H1 (cell line): Measurements from ENCODE around the gene KCNH1. TPM values are rescaled to one million over a fixed set of nuclear protein-coding genes. Genes with fewer than 3 reads are reported as not detected.

Experiments used
- CTCF ChIA-PET: fragments of 300-600 bp; sonication (Branson Sonifier 250); formaldehyde crosslinking; loops from one replicate; lab custom pipeline; 2021; ENCODE audit not compliant: partially characterized antibody; lab: Charles Lee
- POLR2A ChIA-PET: fragments of 300-600 bp; sonication (Branson Sonifier 250); formaldehyde crosslinking; loops from one replicate; lab custom pipeline; 2021; ENCODE audit warnings: inconsistent platforms; ENCODE audit not compliant: partially characterized antibody; lab: Charles Lee
- DNase-seq, 2 experiments: peaks; one replicate each; pipeline versions ENCODE4 v3.0.0 to v3.0.0-alpha.2; 2010 to 2022; ENCODE audit warnings: low spot score in 2 of 2, low read depth in 1 of 2, mixed read lengths in 1 of 2
- FAIRE-seq: peaks from 2 replicates; lab custom pipeline; 2011; peaks lifted over from hg19 to GRCh38; lab: Jason Lieb, UNC
- H2AFZ ChIP-seq: 2 replicates; pipeline ENCODE4 v1.8.1; 2012; ENCODE audit warnings: low read length, inconsistent platforms
- H2AK5ac ChIP-seq: 2 replicates; pipeline ENCODE4 v1.6.1; 2013; ENCODE audit warnings: low read depth, low read length
- H2BK120ac ChIP-seq: replicated peaks from 2 replicates; pipeline ENCODE3; 2013; ENCODE audit warnings: low read depth, low read length, inconsistent platforms
- H2BK12ac ChIP-seq: 2 replicates; pipeline ENCODE4 v1.6.1; 2013; ENCODE audit warnings: low read depth, low read length
- H2BK15ac ChIP-seq: 2 replicates; pipeline ENCODE4 v1.6.1; 2013; ENCODE audit warnings: low read length
- H2BK20ac ChIP-seq: 2 replicates; pipeline ENCODE4 v1.6.1; 2013; ENCODE audit warnings: low read length
- H2BK5ac ChIP-seq: 2 replicates; pipeline ENCODE4 v1.6.1; 2013; ENCODE audit warnings: low read depth, low read length
- H3K14ac ChIP-seq: 2 replicates; pipeline ENCODE4 v1.6.1; 2013; ENCODE audit warnings: inconsistent platforms; ENCODE audit not compliant: insufficient read length
- H3K18ac ChIP-seq: 2 replicates; pipeline ENCODE4 v1.6.1; 2013; ENCODE audit warnings: low read length; ENCODE audit errors: extremely low read depth
- H3K23ac ChIP-seq: 2 replicates; pipeline ENCODE4 v1.6.1; 2013; ENCODE audit warnings: inconsistent platforms; ENCODE audit not compliant: insufficient read length
- H3K23me2 ChIP-seq: 2 replicates; pipeline ENCODE4 v1.6.1; 2013; ENCODE audit warnings: low read depth, low read length
- H3K27ac ChIP-seq: 2 replicates; pipeline ENCODE4 v1.6.1; 2011; ENCODE audit warnings: low read depth, low read length, inconsistent platforms
- H3K27me3 ChIP-seq, 4 experiments: replicated peaks in 1 of 4; 1 replicate in 1 of 4; 2 replicates in 3 of 4; pipeline versions ENCODE4 v1.6.1 to v1.8.1; 2011 to 2013; ENCODE audit warnings: low read length in 3 of 4, mild to moderate bottlenecking in 3 of 4, inconsistent platforms in 2 of 4, mixed read lengths in 2 of 4, moderate library complexity in 1 of 4; ENCODE audit not compliant: control insufficient read depth in 3 of 4, insufficient read depth in 3 of 4; ENCODE audit errors: extremely low read depth in 1 of 4
- H3K36me3 ChIP-seq, 4 experiments: 2 replicates each; pipeline versions ENCODE4 v1.6.1 to v1.8.1; 2011 to 2013; ENCODE audit warnings: mild to moderate bottlenecking in 4 of 4, low read length in 3 of 4, moderate library complexity in 2 of 4, control low read depth in 1 of 4, inconsistent platforms in 1 of 4; ENCODE audit not compliant: insufficient read depth in 4 of 4, control insufficient read depth in 2 of 4
- H3K4ac ChIP-seq: replicated peaks from 2 replicates; pipeline ENCODE3; 2013; ENCODE audit warnings: low read length, low read depth, mixed read lengths, inconsistent platforms; ENCODE audit not compliant: insufficient read length
- H3K4me1 ChIP-seq, 4 experiments: replicated peaks in 1 of 4; 1 replicate in 1 of 4; 2 replicates in 3 of 4; pipeline versions ENCODE4 v1.6.1 to v1.8.1; 2011 to 2013; ENCODE audit warnings: low read length in 3 of 4, inconsistent platforms in 2 of 4, mixed read lengths in 1 of 4; ENCODE audit not compliant: insufficient read depth in 4 of 4, control insufficient read depth in 3 of 4
- H3K4me2 ChIP-seq, 2 experiments: 2 replicates each; pipeline versions ENCODE4 v1.6.1 to v1.8.1; 2011 to 2013; ENCODE audit warnings: low read depth in 2 of 2, low read length in 2 of 2, control low read depth in 1 of 2, inconsistent platforms in 1 of 2, mild to moderate bottlenecking in 1 of 2; ENCODE audit not compliant: insufficient read depth in 1 of 2
- H3K4me3 ChIP-seq, 4 experiments: fragments of 200-600, 300-600 bp in 1 of 4; sonication (generic), shearing (Covaris generic), sonication (Bioruptor Twin) in 1 of 4; 2 replicates each; pipeline versions ENCODE4 v1.5.1 to v1.8.1; 2011 to 2016; ENCODE audit warnings: low read length in 4 of 4, low read depth in 3 of 4, control low read depth in 2 of 4, inconsistent platforms in 2 of 4, mild to moderate bottlenecking in 2 of 4, mixed read lengths in 1 of 4, moderate library complexity in 1 of 4; ENCODE audit not compliant: insufficient read depth in 2 of 4; ENCODE audit errors: extremely low read depth in 1 of 4
- H3K56ac ChIP-seq: replicated peaks from 2 replicates; pipeline ENCODE3; 2013; ENCODE audit warnings: low read depth, mild to moderate bottlenecking, mixed read lengths, low read length, inconsistent platforms; ENCODE audit not compliant: insufficient read length
- H3K79me1 ChIP-seq: 2 replicates; pipeline ENCODE4 v1.6.1; 2013; ENCODE audit warnings: low read depth, low read length, control low read depth
- H3K79me2 ChIP-seq, 2 experiments: 2 replicates each; pipeline versions ENCODE4 v1.6.1 to v1.8.1; 2012 to 2013; ENCODE audit warnings: low read length in 2 of 2, mild to moderate bottlenecking in 2 of 2, inconsistent platforms in 1 of 2; ENCODE audit not compliant: insufficient read depth in 2 of 2, control insufficient read depth in 1 of 2
- H3K9ac ChIP-seq, 4 experiments: replicated peaks in 1 of 4; 1 replicate in 1 of 4; 2 replicates in 3 of 4; pipeline versions ENCODE4 v1.6.1 to v1.8.1; 2011 to 2013; ENCODE audit warnings: low read depth in 3 of 4, low read length in 3 of 4, control low read depth in 2 of 4, mild to moderate bottlenecking in 2 of 4, moderate library complexity in 2 of 4, inconsistent platforms in 1 of 4; ENCODE audit errors: extremely low read depth in 1 of 4
- H3K9me3 ChIP-seq, 2 experiments: 2 replicates each; pipeline versions ENCODE4 v1.6.1 to v1.8.1; 2012 to 2013; ENCODE audit warnings: mild to moderate bottlenecking in 2 of 2, moderate library complexity in 2 of 2, control low read depth in 1 of 2, inconsistent platforms in 1 of 2, low read depth in 1 of 2, low read length in 1 of 2, mixed read lengths in 1 of 2; ENCODE audit not compliant: insufficient read depth in 2 of 2
- H4K20me1 ChIP-seq, 2 experiments: replicated peaks in 1 of 2; 2 replicates each; pipeline versions ENCODE3 to v1.8.1; 2011 to 2013; ENCODE audit warnings: inconsistent platforms in 2 of 2, low read length in 2 of 2, mild to moderate bottlenecking in 1 of 2; ENCODE audit not compliant: insufficient read depth in 2 of 2, control insufficient read depth in 1 of 2
- H4K5ac ChIP-seq: 2 replicates; pipeline ENCODE4 v1.6.1; 2013; ENCODE audit warnings: low read length, low read depth, mixed read lengths, inconsistent platforms; ENCODE audit not compliant: insufficient read length
- H4K8ac ChIP-seq: 2 replicates; pipeline ENCODE4 v1.8.0; 2013; ENCODE audit warnings: mild to moderate bottlenecking, moderate library complexity, low read length, inconsistent platforms; ENCODE audit not compliant: insufficient read depth; ENCODE audit errors: extremely low read depth
- H4K91ac ChIP-seq: replicated peaks from 2 replicates; pipeline ENCODE3; 2013; ENCODE audit warnings: low read length, mixed read lengths, inconsistent platforms; ENCODE audit not compliant: insufficient read length
- HDAC6 ChIP-seq: IDR thresholded peaks from one replicate; pipeline ENCODE4 v1.7.1; 2012; ENCODE audit warnings: low read depth, mild to moderate bottlenecking, inconsistent platforms, low read length, moderate library complexity
- RAD21 ChIP-seq, 2 experiments: IDR thresholded peaks in 1 of 2; conservative IDR thresholded peaks in 1 of 2; 2 replicates each; pipeline ENCODE4 v1.6.1; 2011; ENCODE audit warnings: low read depth in 2 of 2, low read length in 2 of 2, improper control_type of control experiment in 1 of 2, inconsistent platforms in 1 of 2, mild to moderate bottlenecking in 1 of 2, moderate library complexity in 1 of 2
- WGBS, 2 experiments: shearing (Covaris generic) in 1 of 2; methylation state at CpG; one replicate each; pipeline versions ENCODE4 v1.1.6 to v1.1.7; 2013 to 2015; ENCODE audit warnings: low lambda C conversion rate in 2 of 2, mixed read lengths in 2 of 2, inconsistent platforms in 1 of 2, low coverage in 1 of 2, missing lambda C conversion rate in 1 of 2; ENCODE audit not compliant: insufficient replicate concordance in 2 of 2, insufficient coverage in 1 of 2, insufficient read length in 1 of 2; ENCODE audit errors: extremely low coverage in 1 of 2, missing lambda C conversion rate in 1 of 2; 5-methylcytosine and 5-hydroxymethylcytosine counted together
- polyA plus RNA-seq, 7 experiments: library from polyadenylated mRNA; depleted of rRNA in 3 of 7; stranded (reverse) in 5 of 7; unstranded in 2 of 7; fragments of >200 nt in 5 of 7; fragments of 200-250 nt in 2 of 7; gene quantifications; 1 replicate in 5 of 7; 2 replicates in 1 of 7; 4 replicates in 1 of 7; pipeline versions ENCODE4 v1.2.1 to v1.2.3, GENCODE V29; 2011 to 2013; ENCODE audit warnings: missing spikeins in 2 of 7, mixed read lengths in 2 of 7
- total RNA-seq: library from RNA; stranded (reverse); fragmentation: NEBNext Ultra II Directional; extraction: Animal tissue kit (Norgen Biotek cat#: 25700); gene quantifications from 2 replicates; pipeline ENCODE4 v1.2.1, GENCODE V29; 2021

The KCNH1 gene
- total and polyA plus RNA-seq, 2 of the 8 experiments (the other 6 are each of a cell fraction or from before 2014, with no cell fraction given), result 0.27 to 0.34 TPM

DNA sequence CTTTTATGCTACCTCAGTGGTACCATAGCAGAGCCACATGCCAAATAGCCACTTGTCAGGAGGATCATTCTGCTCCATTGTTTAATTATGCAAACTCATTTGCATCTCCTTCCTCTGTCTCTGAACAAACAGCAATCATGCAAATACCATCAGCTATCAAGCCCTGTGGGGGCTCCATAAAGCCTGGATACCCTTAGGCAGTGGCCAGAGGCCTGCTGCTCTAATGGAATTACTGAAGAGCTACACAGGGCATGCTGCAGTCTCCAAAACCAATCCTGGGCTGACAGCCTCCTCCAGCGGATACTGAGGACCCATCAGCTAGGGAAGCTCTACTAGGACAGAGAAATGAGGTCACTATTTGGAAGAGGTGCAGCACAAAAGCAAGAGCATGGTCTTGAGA lies 376.3 kb downstream of the KCNH1 start:
- no peak for FAIRE-seq
- WGBS, 2 experiments, result 69% methylated on average over 1 of the region's 1 CpG; no CpG with 5 or more reads in 1 of the 2 experiments
- CTCF ChIA-PET, result interaction anchor here (0.7 to 1.6 kb wide), 4 partner anchors 19 to 191 kb away, joined by 3 to 4 read pairs (median 3); no protein-coding TSS in a partner anchor

More for the DNA sequence above, 376.3 kb downstream of the KCNH1 start:
- Histone ChIP-seq H2BK120ac (no peak overlapping the region), H3K9ac (no peak overlapping the region), H3K4ac (no peak overlapping the region), H3K27ac (no peak overlapping the region), H3K79me1 (no peaks in the 10 kb centered on the region), H4K91ac (no peak overlapping the region), H3K27me3 (no peaks in the 10 kb centered on the region), H2BK15ac (no peak overlapping the region), H2AFZ (no peak overlapping the region), H2BK5ac (no peak overlapping the region), H4K8ac (no peak overlapping the region), H2AK5ac (no peak overlapping the region), H3K79me2 (no peaks in the 10 kb centered on the region), H3K56ac (no peak overlapping the region), H3K4me3 (no peak overlapping the region), H3K14ac (no peak overlapping the region), H3K9me3 (no peaks in the 10 kb centered on the region), H3K23ac (no peak overlapping the region), H2BK20ac (no peak overlapping the region), H3K4me1 (peaks cover 0 to 9% (median 0%) of the 10 kb centered on the region in 4 experiments; a peak in 3 of 7 replicates), H3K18ac (no peak overlapping the region), H3K23me2 (no peaks in the 10 kb centered on the region), H4K5ac (no peak overlapping the region), H3K36me3 (no peaks in the 10 kb centered on the region), H3K4me2 (no peak overlapping the region), H4K20me1 (no peaks in the 10 kb centered on the region), H2BK12ac (no peak overlapping the region)
- TF ChIP-seq RAD21 (IDR thresholded peaks at IDR 0.05 in 1 of 2, conservative IDR thresholded peaks at IDR 0.05 in 1 of 2; ENCODE audit: low read depth in 2 of 2, low read length in 2 of 2), result peak in 1 of 2 experiments; percentile 19; a peak in 2 of 4 replicates
- no peak for TF ChIP-seq HDAC6
- no peak for DNase-seq
- POLR2A ChIA-PET, result interaction anchor here (1.1 kb wide), 1 partner anchor 10 kb away, joined by 3 read pairs; no protein-coding TSS in a partner anchor
